GM18858 (cell line): ENCODE results near the gene DPYSL4.
"Not testable (repeated sequence)": the region's sequence is repeated elsewhere in the genome, so short reads cannot be mapped to it uniquely, and the experiment has no call there.

Source experiments
- ATAC-seq: cut with Tn5 transposase; IDR thresholded peaks from one replicate; pipeline ENCODE4 v1.9.1; 2021; ENCODE audit not compliant: unreplicated experiment

Gene DPYSL4

GRCh38 chr10:132149271-132149670 lies 37.5 kb upstream of the DPYSL4 start:
- no peak for ATAC-seq

DNA sequence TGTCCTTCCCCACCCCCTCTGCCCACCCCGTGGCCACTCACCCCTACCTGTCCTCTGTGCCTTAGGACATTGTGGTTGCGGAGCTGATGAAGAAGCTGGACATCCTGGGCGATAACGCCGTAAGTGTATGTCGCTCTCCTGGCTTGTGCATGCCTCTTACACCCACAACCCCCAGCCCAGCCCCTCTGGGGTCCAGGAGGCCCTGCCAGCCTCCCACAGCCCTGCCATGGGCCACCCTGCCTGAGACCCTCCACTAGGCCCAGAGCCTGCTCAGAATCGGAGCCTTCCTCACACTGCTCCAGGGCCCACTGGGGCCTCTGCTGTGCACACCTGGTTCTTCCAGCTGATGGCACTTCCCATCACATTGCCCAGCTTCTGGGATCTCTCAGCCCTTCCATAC lies 36.8 kb upstream of the DPYSL4 start:
- no peak for ATAC-seq

GRCh38 chr10:132150777-132151176 lies 36.0 kb upstream of the DPYSL4 start:
- no peak for ATAC-seq

GRCh38 chr10:132151286-132151950 lies 35.3 kb upstream of the DPYSL4 start:
- ATAC-seq, result no peak

DNA sequence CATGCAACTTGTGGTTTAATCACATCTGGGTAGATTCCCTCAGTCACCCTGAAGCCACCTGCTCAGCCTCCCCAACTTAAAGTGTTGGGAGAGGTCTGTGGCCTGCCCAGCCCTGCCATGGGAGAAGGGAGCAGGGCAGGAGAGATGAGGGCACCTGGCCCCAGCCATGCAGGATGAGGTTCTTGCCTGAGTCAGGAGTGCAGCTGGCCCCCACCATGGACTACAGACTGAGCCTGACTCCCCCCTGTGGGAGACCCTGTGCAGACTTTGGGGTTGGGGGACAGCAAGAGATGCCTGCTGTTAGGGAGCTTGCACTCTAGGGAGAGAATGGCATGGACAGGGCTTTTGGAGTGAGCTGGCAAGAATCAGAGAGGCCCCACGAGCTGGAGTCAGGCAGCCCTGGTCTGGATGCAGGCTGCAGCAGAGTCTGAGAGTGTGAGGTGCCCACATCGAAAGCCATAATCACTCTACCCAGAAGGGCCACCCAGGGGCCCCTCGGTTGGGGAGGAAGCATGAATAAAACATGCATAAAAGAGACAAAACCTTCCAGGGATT lies 34.7 kb upstream of the DPYSL4 start:
- ATAC-seq, result no peak

DNA sequence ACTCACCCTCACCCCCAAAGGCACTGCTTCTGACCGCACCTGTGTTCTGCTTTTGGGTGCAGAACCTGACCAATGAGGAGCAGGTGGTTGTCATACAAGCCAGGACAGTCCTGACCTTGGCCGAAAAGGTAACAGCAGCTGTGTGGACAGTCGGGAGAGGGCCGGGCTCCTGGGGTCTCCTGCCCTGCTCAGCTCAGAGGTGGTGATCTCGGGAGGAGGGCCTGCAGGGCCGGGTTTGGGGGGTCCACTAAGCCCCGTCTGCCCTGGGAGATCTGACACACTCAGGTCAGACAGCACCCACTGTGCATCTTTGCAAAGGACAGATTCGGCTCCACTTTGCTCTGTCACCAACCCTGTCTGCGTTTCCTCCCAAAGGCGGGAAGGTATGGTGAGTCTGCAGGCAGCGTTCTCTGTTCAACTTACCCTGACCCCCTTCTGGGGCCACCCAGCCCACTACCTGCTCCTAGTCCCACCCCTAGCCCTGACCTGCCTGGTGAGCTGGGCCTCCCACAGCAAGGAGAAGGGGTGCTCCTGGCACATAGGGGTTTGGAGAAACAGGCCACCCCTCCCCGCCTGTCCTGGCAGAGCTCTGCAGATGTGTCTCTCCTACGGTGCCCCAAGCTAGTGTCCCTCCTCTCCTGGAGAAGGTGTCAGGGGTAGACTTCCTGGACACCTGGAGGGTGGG lies 33.7 kb upstream of the DPYSL4 start:
- ATAC-seq, result no peak

DNA sequence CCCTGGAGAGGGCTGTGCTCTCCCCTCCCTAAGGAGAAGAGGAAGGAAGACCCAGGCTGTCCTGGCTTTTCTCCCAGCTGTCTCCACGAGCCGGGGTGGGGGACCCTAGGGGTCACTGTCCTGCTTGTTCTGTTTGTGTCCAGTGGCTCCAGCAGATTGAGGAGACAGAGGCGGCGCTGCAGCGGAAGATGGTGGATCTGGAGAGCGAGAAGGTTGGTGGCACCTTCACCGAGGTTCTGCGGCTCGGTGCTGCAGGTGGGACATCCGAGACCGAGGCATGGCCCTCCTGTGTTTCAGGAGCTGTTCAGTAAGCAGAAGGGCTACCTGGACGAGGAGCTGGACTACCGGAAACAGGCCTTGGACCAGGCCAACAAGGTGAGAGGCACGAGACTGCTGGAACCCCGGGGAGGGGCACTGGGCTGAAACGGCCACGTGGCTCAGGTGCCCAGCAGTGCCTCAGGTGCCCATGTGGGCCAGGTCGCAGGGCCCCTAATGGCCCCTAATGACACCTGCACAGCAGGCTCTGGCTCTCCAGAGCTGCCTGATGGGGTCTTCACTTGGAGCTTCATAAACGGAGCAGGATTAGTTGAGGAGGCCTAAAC lies 33.0 kb upstream of the DPYSL4 start:
- ATAC-seq, result no peak

DNA sequence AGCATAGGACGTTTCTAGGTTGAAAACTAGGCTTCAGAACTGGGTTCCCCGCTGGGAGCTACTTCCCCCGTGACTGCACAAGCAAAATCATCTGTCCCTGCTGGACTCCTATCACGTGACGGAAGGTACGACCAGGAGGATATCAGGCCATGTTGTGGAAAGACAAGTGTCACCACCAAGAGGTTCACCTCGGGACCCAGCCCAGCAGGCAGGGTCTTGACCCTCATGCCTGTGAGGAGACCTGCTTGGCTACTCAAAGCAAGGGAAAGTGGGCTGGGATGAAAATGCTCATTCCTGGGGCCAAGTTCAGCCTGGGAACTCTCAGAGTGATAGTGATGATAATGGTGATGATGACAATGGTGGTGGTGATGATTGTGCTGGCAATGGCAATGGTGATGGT lies 32.3 kb upstream of the DPYSL4 start:
- ATAC-seq, result no peak

GRCh38 chr10:132154931-132155330 lies 31.8 kb upstream of the DPYSL4 start:
- ATAC-seq, result no peak

GRCh38 chr10:132155723-132156381 lies 30.9 kb upstream of the DPYSL4 start:
- no peak for ATAC-seq

DNA sequence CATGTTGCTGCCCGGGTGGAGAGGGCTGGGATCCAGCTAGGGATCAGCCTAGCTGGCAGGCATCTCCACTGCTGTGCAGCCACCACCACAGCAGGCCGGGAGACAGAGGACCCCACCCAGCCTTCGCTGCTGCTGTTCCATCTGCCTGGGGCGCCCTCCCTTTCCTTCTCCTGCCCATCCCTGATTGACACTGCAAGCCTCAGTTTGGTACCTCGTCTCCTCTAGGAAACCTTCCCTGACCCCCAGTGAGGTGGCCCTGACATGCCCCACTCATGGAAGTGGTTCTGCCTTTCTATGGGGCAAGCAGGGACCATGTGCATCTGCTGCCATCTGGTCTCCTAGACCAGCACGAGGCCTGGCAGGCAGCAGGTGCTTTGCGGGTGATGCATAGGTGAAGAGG lies 30.4 kb upstream of the DPYSL4 start:
- ATAC-seq, result no peak

DNA sequence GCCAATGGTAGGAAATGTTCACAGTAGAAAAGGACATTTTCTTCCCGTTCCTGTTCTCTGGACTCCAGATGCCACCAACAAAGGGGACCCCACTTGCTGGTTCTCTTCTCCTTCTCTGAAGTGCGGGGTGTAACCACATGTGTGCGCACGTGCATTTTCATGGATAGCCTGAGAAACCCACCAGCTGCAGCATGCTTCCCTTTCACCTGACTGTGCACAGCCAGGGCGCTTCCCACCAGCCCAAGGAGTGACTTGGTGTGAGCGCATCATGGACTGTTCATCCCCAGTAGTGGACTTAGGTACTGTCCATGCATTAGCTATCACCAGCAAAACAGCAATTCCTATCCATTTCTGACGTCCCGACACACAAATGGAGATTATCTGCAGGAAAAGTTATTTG lies 29.6 kb upstream of the DPYSL4 start:
- no peak for ATAC-seq

GRCh38 chr10:132158122-132158741 lies 28.5 kb upstream of the DPYSL4 start:
- no peak for ATAC-seq

DNA sequence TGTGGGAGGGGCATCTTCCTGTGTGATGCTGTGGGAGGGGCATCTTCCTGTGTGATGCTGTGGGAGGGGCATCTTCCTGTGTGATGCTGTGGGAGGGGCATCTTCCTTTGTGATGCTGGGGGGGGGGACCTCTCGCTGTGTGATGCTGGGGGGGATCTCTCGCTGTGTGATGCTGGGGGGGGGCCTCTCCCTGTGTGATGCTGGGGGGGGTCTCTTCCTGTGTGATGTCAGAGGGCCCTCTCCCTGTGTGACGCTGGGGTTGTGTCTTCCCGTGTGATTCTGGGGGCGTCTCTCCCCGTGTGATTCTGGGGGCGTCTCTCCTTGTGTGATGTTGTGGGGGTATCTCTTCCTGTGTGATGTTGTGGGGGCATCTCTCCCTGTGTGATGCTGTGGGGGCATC lies 27.9 kb upstream of the DPYSL4 start:
- ATAC-seq, result no peak

DNA sequence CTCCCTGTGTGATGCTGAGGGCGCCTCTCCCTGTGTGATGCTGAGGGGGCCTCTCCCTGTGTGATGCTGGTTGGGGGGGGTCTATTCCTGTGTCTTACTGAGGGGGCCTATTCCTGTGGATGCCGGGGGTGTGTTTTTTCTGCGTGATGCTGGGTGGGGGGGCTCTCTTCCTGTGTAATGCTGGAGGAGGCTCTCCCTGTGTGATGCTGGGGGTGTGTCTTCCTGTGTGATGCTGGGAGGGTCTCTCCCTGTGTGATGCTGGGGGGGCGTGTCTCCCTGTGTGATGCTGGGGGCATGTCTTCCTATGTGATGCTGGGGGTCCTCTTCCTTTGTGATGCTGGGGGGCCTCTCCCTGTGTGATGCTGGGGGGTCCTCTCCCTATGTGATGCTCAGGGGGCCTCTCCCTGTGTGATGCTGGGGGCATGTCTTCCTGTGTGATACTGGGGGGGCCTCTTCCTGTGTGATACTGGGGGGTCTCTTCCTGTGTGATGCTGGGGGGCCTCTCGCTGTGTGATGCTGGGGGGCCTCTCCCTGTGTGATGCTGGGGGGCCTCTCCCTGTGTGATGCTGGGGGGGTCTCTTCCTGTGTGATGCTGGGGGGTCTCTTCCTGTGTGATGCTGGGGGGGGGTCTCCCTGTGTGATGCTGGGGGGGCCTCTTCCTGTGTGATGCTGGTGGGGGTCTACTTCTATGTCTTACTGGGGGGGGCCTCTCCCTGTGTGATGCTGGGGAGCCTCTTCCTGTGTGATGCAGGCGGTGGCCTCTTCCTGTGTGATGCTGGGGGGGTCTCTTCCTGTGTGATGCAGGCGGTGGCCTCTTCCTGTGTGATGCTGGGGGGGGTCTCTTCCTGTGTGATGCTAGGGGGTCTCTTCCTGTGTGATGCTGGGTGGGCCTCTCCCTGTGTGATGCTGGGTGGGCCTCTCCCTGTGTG lies 27.2 kb upstream of the DPYSL4 start:
- not testable (repeated sequence) for ATAC-seq

DNA sequence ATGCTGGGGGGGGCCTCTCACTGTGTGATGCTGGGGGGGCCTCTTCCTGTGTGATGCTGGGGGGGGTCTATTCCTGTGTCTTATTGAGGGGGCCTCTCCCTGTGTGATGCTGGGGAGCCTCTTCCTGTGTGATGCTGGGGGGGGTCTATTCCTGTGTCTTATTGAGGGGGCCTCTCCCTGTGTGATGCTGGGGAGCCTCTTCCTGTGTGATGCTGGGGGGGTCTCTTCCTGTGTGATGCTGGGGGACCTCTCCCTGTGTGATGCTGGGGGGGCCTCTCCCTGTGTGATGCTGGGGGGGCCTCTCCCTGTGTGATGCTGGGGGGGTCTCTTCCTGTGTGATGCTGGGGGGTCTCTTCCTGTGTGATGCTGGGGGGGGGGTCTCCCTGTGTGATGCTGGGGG lies 26.5 kb upstream of the DPYSL4 start:
- not testable (repeated sequence) for ATAC-seq

DNA sequence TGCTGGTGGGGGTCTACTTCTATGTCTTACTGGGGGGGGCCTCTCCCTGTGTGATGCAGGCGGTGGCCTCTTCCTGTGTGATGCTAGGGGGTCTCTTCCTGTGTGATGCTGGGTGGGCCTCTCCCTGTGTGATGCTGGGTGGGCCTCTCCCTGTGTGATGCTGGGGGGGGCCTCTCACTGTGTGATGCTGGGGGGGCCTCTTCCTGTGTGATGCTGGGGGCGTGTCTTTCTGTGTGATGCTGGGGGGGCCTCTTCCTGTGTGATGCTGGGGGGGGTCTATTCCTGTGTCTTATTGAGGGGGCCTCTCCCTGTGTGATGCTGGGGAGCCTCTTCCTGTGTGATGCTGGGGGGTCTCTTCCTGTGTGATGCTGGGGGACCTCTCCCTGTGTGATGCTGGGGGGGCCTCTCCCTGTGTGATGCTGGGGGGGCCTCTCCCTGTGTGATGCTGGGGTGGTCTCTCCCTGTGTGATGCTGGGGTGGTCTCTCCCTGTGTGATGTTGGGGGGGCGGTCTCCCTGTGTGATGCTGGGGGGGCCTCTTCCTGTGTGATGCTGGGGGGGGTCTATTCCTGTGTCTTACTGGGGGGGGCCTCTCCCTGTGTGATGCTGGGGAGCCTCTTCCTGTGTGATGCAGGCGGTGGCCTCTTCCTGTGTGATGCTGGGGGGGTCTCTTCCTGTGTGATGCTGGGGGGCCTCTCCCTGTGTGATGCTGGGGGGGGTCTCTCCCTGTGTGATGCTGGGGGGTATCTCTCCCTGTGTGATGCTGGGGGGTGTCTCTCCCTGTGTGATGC lies 25.7 kb upstream of the DPYSL4 start:
- not testable (repeated sequence) for ATAC-seq

DNA sequence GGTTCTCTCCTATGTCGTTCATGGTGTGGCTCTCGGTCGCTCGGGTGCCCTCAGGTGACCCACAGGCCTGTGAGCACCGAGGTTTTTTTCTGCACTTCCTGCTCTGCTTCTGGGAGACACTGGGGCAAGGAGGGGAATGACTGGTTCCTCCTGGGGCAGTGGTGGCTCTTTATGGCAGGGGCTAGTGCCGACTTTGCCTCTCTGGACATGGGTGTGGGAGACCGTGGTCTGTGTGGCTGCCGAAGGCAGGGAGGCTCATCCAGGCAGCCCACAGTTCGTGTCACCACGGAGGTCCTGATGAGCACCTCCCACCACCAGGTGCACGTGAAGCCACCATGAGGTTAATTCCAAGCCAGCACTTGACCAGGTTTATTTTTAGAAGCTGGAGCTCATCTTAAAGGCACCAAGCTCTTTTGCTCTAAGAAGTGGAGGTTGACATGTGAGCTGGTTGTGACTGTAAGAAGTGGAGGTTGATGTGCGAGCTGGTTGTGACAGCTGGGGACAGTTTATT lies 24.7 kb upstream of the DPYSL4 start:
- no peak for ATAC-seq
